IMR-90 (cell line): Measurements from ENCODE around the gene TTLL11.

Source experiments
- CHD1 ChIP-seq: IDR thresholded peaks from 2 replicates; pipeline ENCODE4 v1.6.1; 2012; ENCODE audit warnings: low read depth, low read length, improper control_type of control experiment
- ELK1 ChIP-seq: fragments of 150-350 bp; IDR thresholded peaks from 2 replicates; pipeline ENCODE4 v1.6.1; 2016; ENCODE audit warnings: low read depth, mild to moderate bottlenecking, low read length, moderate library complexity, borderline replicate concordance
- MAZ ChIP-seq: IDR thresholded peaks from 2 replicates; pipeline ENCODE4 v1.6.1; 2012; ENCODE audit warnings: low read depth, mild to moderate bottlenecking, low read length, improper control_type of control experiment, moderate library complexity, borderline replicate concordance
- MXI1 ChIP-seq: IDR thresholded peaks from 2 replicates; pipeline ENCODE4 v1.6.1; 2012; ENCODE audit warnings: low read depth, mild to moderate bottlenecking, low read length, moderate library complexity, borderline replicate concordance
- NFE2L2 ChIP-seq: fragments of 150-350 bp; IDR thresholded peaks from 2 replicates; pipeline ENCODE4 v1.6.1; 2016; ENCODE audit warnings: low read depth, mild to moderate bottlenecking, low read length
- POLR2A ChIP-seq: IDR thresholded peaks from 2 replicates; pipeline ENCODE4 v1.6.1; 2012; ENCODE audit warnings: mild to moderate bottlenecking, low read depth, low read length
- RAD21 ChIP-seq: IDR thresholded peaks from 2 replicates; pipeline ENCODE4 v1.6.1; 2012; ENCODE audit warnings: low read length, improper control_type of control experiment
- RFX5 ChIP-seq: IDR thresholded peaks from 2 replicates; pipeline ENCODE4 v1.8.0; 2012; ENCODE audit warnings: low read depth, mild to moderate bottlenecking, low read length, moderate library complexity
- SMC3 ChIP-seq: fragments of 150-350 bp; IDR thresholded peaks from 2 replicates; pipeline ENCODE4 v1.6.1; 2016; ENCODE audit warnings: low read depth, mild to moderate bottlenecking, antibody characterized with exemption, low read length, moderate library complexity
- TF ChIP-seq, protein P1 (sequence below): conservative IDR thresholded peaks from 2 replicates; pipeline ENCODE4 v1.5.1; 2012; ENCODE audit warnings: mild to moderate bottlenecking, low read depth, low read length, improper control_type of control experiment
- TF ChIP-seq, protein P2 (sequence below): fragments of 150-350 bp; IDR thresholded peaks from 2 replicates; pipeline ENCODE4 v1.6.1; 2017; ENCODE audit warnings: mild to moderate bottlenecking, antibody characterized with exemption, low read length, low read depth

GRCh38 chr9:122115176-122116035 lies 22.3 kb upstream of the TTLL11 start:
- TF ChIP-seq, protein P1, sequence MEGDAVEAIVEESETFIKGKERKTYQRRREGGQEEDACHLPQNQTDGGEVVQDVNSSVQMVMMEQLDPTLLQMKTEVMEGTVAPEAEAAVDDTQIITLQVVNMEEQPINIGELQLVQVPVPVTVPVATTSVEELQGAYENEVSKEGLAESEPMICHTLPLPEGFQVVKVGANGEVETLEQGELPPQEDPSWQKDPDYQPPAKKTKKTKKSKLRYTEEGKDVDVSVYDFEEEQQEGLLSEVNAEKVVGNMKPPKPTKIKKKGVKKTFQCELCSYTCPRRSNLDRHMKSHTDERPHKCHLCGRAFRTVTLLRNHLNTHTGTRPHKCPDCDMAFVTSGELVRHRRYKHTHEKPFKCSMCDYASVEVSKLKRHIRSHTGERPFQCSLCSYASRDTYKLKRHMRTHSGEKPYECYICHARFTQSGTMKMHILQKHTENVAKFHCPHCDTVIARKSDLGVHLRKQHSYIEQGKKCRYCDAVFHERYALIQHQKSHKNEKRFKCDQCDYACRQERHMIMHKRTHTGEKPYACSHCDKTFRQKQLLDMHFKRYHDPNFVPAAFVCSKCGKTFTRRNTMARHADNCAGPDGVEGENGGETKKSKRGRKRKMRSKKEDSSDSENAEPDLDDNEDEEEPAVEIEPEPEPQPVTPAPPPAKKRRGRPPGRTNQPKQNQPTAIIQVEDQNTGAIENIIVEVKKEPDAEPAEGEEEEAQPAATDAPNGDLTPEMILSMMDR = no peak
- TF ChIP-seq POLR2A (no peak), SMC3 (no peak), RAD21 (no peak), MAZ (no peak), NFE2L2 (no peak), MXI1 (no peak), CHD1 (no peak), RFX5 (no peak), ELK1 (no peak)
- TF ChIP-seq, protein P2, sequence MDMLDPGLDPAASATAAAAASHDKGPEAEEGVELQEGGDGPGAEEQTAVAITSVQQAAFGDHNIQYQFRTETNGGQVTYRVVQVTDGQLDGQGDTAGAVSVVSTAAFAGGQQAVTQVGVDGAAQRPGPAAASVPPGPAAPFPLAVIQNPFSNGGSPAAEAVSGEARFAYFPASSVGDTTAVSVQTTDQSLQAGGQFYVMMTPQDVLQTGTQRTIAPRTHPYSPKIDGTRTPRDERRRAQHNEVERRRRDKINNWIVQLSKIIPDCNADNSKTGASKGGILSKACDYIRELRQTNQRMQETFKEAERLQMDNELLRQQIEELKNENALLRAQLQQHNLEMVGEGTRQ = no peak
